ENCODE results near the gene ASTN2. TPM values are rescaled to one million over a fixed set of nuclear protein-coding genes. Genes with fewer than 3 reads are reported as not detected.

The ASTN2 gene
- total and polyA plus RNA-seq, 9 of the 15 experiments (the other 6 are each of a cell fraction or from before 2014, with no cell fraction given): 0.56 to 3.5 (median 1.9) TPM

GRCh38 chr9:116572095-116572748 lies 842.6 kb downstream of the ASTN2 start (continued):
- peak; percentile 37 for TF ChIP-seq MYC (IDR thresholded peaks at IDR 0.05; ENCODE audit: low read depth, low read length)
- TF ChIP-seq MYC (CRISPR knock-in tag; IDR thresholded peaks at IDR 0.05; ENCODE audit: borderline replicate concordance, low read depth): no peak
- TF ChIP-seq KDM4B (IDR thresholded peaks at IDR 0.05; ENCODE audit: borderline replicate concordance in 2 of 2, low read depth in 1 of 2): no peak
- TF ChIP-seq BRCA1 (IDR thresholded peaks at IDR 0.05): no peak
- no peak for TF ChIP-seq BRCA1 (CRISPR knock-in tag; IDR thresholded peaks at IDR 0.05)
- TF ChIP-seq DEAF1 (CRISPR knock-in tag; IDR thresholded peaks at IDR 0.05): peak; percentile 94
- TF ChIP-seq NR0B1 (IDR thresholded peaks at IDR 0.05; ENCODE audit: partially characterized antibody): no peak
- TF ChIP-seq ZNF133 (CRISPR knock-in tag; IDR thresholded peaks at IDR 0.05): no peak
- TF ChIP-seq KDM1A (IDR thresholded peaks at IDR 0.05): no peak
- no peak for TF ChIP-seq FOXK2 (conservative IDR thresholded peaks at IDR 0.05 in 1 of 2, IDR thresholded peaks at IDR 0.05 in 1 of 2; ENCODE audit: low read depth in 2 of 2)
- TF ChIP-seq ILK (tag; IDR thresholded peaks at IDR 0.05; ENCODE audit: borderline replicate concordance, low read depth): no peak
- TF ChIP-seq SLC30A9 (CRISPR knock-in tag; IDR thresholded peaks at IDR 0.05): no peak
- TF ChIP-seq TFAM (CRISPR knock-in tag; conservative IDR thresholded peaks at IDR 0.05): no peak
- no peak for TF ChIP-seq RERE (CRISPR knock-in tag; IDR thresholded peaks at IDR 0.05; ENCODE audit: borderline replicate concordance)
- no peak for TF ChIP-seq MAX (CRISPR knock-in tag; IDR thresholded peaks at IDR 0.05)
- no peak for TF ChIP-seq MEIS2 (IDR thresholded peaks at IDR 0.05; ENCODE audit: partially characterized antibody)
- TF ChIP-seq ELF2 (CRISPR knock-in tag; IDR thresholded peaks at IDR 0.05): 0 out of 2 replicates have a peak, but pooled peaks have one; percentile 22
- no peak for TF ChIP-seq LCOR (CRISPR knock-in tag; IDR thresholded peaks at IDR 0.05)
- no peak for TF ChIP-seq ZC3H4 (CRISPR knock-in tag; IDR thresholded peaks at IDR 0.05; ENCODE audit: borderline replicate concordance)
- no peak for TF ChIP-seq CBX2 (IDR thresholded peaks at IDR 0.05; ENCODE audit: insufficient read depth, low read length, poor library complexity, severe bottlenecking)

All from K562 (cell line).